Ishikawa (cell line): ENCODE data around the gene ITGA11.

Source experiments
- CEBPB ChIP-seq: IDR thresholded peaks from 2 replicates; pipeline ENCODE4 v1.6.1; 2012
- CREB1 ChIP-seq: IDR thresholded peaks from 2 replicates; pipeline ENCODE4 v1.6.1; 2012; ENCODE audit warnings: low read depth
- EGR1 ChIP-seq: IDR thresholded peaks from 2 replicates; pipeline ENCODE4 v1.6.1; 2012
- EP300 ChIP-seq: IDR thresholded peaks from 2 replicates; pipeline ENCODE4 v1.6.1; 2012; ENCODE audit warnings: borderline replicate concordance
- FOXM1 ChIP-seq: IDR thresholded peaks from 2 replicates; pipeline ENCODE4 v1.6.1; 2012; ENCODE audit warnings: low read depth, borderline replicate concordance
- NFIC ChIP-seq: IDR thresholded peaks from 2 replicates; pipeline ENCODE4 v1.6.1; 2012
- RAD21 ChIP-seq: IDR thresholded peaks from 2 replicates; pipeline ENCODE4 v1.6.1; 2012; ENCODE audit warnings: low read depth
- TAF1 ChIP-seq: IDR thresholded peaks from 2 replicates; pipeline ENCODE4 v1.6.1; 2012; ENCODE audit warnings: low read depth, mild to moderate bottlenecking
- TCF12 ChIP-seq: IDR thresholded peaks from 2 replicates; pipeline ENCODE4 v1.6.1; 2012; ENCODE audit warnings: low read depth
- TEAD4 ChIP-seq: IDR thresholded peaks from 2 replicates; pipeline ENCODE4 v1.6.1; 2012
- YY1 ChIP-seq: IDR thresholded peaks from 2 replicates; pipeline ENCODE4 v1.6.1; 2012; ENCODE audit warnings: low read depth
- ZBTB7A ChIP-seq: IDR thresholded peaks from 2 replicates; pipeline ENCODE4 v1.6.1; 2012; ENCODE audit warnings: low read depth
- TF ChIP-seq, protein P1 (sequence below): IDR thresholded peaks from 2 replicates; pipeline ENCODE4 v1.6.1; 2012
- TF ChIP-seq, protein P2 (sequence below): IDR thresholded peaks from 2 replicates; pipeline ENCODE4 v1.6.1; 2012; ENCODE audit warnings: low read depth, mild to moderate bottlenecking
- TF ChIP-seq, protein P3 (sequence below): IDR thresholded peaks from 2 replicates; pipeline ENCODE4 v1.6.1; 2012

ITGA11 gene

DNA sequence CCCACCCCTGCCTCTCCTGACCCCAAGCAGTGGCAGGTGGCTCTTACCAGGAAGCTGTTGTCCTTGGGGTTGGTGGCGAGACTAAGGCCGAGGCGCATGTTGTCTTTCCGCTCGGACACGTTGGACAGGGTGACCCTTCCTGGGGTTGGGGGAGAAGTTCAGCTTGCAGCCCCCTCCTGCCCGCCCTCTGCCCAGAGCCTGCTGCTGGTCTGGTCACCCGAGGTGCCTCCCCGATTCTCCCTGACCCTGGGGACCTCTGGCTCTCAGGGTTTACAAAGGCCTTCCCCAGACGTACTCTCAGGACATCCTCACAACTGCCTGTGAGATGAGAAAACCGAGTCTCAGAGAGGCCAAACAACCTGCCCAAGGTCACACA is 67.3 kb downstream of the ITGA11 start:
- TF ChIP-seq TAF1 (no peak), EP300 (no peak), TEAD4 (no peak), EGR1 (no peak)

DNA sequence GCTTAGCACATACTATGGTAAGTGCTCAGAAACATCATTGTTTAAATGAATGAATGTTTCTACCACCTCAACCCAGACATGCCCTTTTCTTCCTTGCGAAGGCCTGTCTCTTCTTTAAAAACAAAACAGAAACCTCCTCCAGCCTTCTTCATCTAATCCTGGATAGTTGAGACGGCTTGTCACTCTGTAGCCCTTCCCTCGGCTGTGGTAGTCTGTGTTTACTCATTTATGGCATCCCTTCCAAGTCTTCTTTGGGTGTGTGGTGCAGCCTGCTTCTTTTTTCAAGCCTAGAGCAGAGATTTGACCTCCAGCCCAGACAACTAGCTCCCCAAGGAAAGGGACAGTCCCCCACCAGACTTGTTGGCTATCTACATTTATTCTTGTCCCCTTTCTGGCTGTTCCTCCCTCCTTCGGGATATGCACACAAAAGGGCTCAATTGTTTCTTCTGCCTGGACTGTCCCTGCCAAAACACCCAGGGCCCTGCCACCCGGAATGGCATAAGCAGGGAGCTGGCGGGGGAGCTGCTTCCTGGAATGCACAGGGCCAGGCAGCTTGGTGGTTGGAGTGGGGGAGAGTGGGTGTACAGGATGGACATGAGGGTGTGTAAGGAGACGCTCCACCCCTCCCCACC is 67.8 kb downstream of the ITGA11 start:
- TF ChIP-seq ZBTB7A (no peak), RAD21 (no peak), CREB1 (no peak), CEBPB (no peak), FOXM1 (no peak), EGR1 (no peak), YY1 (no peak), TCF12 (no peak), NFIC (no peak), TAF1 (no peak), EP300 (no peak), TEAD4 (no peak)
- TF ChIP-seq, protein P1, sequence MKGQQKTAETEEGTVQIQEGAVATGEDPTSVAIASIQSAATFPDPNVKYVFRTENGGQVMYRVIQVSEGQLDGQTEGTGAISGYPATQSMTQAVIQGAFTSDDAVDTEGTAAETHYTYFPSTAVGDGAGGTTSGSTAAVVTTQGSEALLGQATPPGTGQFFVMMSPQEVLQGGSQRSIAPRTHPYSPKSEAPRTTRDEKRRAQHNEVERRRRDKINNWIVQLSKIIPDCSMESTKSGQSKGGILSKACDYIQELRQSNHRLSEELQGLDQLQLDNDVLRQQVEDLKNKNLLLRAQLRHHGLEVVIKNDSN: no peak
- TF ChIP-seq, protein P2, sequence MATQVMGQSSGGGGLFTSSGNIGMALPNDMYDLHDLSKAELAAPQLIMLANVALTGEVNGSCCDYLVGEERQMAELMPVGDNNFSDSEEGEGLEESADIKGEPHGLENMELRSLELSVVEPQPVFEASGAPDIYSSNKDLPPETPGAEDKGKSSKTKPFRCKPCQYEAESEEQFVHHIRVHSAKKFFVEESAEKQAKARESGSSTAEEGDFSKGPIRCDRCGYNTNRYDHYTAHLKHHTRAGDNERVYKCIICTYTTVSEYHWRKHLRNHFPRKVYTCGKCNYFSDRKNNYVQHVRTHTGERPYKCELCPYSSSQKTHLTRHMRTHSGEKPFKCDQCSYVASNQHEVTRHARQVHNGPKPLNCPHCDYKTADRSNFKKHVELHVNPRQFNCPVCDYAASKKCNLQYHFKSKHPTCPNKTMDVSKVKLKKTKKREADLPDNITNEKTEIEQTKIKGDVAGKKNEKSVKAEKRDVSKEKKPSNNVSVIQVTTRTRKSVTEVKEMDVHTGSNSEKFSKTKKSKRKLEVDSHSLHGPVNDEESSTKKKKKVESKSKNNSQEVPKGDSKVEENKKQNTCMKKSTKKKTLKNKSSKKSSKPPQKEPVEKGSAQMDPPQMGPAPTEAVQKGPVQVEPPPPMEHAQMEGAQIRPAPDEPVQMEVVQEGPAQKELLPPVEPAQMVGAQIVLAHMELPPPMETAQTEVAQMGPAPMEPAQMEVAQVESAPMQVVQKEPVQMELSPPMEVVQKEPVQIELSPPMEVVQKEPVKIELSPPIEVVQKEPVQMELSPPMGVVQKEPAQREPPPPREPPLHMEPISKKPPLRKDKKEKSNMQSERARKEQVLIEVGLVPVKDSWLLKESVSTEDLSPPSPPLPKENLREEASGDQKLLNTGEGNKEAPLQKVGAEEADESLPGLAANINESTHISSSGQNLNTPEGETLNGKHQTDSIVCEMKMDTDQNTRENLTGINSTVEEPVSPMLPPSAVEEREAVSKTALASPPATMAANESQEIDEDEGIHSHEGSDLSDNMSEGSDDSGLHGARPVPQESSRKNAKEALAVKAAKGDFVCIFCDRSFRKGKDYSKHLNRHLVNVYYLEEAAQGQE: no peak
- TF ChIP-seq, protein P3, sequence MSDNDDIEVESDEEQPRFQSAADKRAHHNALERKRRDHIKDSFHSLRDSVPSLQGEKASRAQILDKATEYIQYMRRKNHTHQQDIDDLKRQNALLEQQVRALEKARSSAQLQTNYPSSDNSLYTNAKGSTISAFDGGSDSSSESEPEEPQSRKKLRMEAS: no peak

DNA sequence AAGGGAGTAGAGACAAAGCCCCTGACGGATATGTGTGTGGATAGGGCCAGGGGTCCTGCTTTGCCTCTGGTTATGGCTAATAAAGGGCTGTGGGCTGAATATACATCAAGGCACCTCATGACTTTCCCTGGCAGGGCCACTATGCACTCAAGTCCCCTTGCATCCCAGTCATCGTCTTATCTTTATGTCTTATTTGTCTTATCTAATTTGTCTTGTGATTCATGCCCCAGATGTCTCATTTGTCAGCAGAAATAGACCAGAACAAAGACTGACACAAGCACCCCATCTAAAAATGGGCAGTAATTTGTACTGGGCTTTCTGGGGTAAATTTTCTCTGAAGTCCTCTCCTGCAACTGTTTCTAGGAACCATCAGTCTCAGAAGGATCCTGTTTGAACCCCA is 68.6 kb downstream of the ITGA11 start:
- TF ChIP-seq FOXM1 (no peak), TCF12 (no peak), EGR1 (no peak), YY1 (no peak), TAF1 (no peak), EP300 (no peak), TEAD4 (no peak), CEBPB (no peak), NFIC (no peak), RAD21 (no peak), CREB1 (no peak)
- TF ChIP-seq, protein P3: no peak
- TF ChIP-seq, protein P2: no peak

DNA sequence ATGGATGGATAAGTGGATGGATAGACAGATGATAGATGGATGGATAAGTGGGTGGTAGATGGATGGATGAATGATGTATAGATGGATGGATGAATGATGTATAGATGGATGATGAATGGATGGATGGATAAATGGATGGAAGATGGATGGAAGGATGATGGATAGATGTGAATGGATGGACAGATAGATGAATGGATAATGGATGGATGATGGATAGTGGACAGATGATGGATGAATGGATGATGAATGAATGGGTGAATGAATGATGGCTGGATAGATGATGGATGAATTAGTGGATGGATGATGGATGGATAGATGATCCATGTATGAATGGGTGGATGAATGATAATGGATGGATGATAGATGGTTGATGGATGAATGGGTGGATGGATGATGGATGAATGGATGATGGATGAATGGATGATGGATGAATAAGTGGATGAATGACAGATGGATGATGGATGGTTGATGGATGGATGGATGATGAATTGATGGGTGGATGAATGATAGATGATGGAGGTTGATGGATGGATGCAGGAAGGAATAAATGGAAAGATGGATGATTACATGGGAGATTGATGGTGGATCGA is 69.3 kb downstream of the ITGA11 start:
- TF ChIP-seq TAF1 (no peak), RAD21 (no peak), TEAD4 (no peak), CEBPB (no peak)
- TF ChIP-seq, protein P2: no peak

DNA sequence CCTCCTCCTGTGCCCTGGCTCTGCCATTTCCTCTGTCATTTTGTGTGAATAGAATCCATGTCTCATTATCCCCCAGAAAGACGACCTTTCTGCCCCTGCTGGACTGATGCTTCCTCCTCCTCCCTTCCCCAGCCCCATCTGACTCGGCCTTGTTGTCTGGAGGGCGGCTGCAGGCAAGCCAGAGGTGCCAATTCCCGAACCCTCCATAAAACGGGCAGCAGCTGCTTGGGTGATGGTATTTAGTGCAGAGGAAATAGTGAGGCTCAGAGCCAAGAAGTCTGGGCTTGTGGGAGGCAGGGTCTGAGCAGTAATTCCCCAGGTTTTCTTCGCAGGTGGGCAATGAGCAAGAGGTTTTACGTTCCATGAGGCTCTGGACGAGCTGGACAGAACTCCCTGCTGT is 71.2 kb downstream of the ITGA11 start:
- TF ChIP-seq, protein P1: no peak
- no peak for TF ChIP-seq EGR1
- TF ChIP-seq ZBTB7A: no peak
- TF ChIP-seq, protein P2: no peak
- TF ChIP-seq YY1: no peak
- TF ChIP-seq EP300: no peak
- TF ChIP-seq, protein P3: no peak
- TF ChIP-seq CEBPB: no peak
